IMR-90 (cell line): Measurements from ENCODE around the gene SETD3. TPM values are rescaled to one million over a fixed set of nuclear protein-coding genes. Genes with fewer than 3 reads are reported as not detected.

ENCODE experiments used
- ATAC-seq: fragments of 200-7000 bp; cut with Tn5 transposase; 2 replicates; pipeline ENCODE4 v1.9.1; 2020; ENCODE audit warnings: low read depth, mild to moderate bottlenecking, moderate library complexity
- BruUV-seq: library from RNA; stranded (reverse); fragments of 400-500 nt; replicated peaks from 2 replicates; lab custom pipeline; 2021; lab: Mats Ljungman, UMichigan
- CTCF ChIA-PET: fragments of 300-600 bp; formaldehyde crosslinking; extraction: SDS; loops from one replicate; lab custom pipeline; 2021; ENCODE audit warnings: antibody characterized with exemption; lab: Yijun Ruan, JAX
- POLR2A ChIA-PET: fragments of 300-600 bp; sonication (Branson Sonifier 250); formaldehyde crosslinking; loops from one replicate; lab custom pipeline; 2022; ENCODE audit warnings: antibody characterized with exemption; ENCODE audit not compliant: unreplicated experiment; lab: Charles Lee
- DNase-seq: peaks from one replicate; pipeline ENCODE4 v3.0.0; 2013
- H2AFZ ChIP-seq: replicated peaks from 2 replicates; pipeline ENCODE3; 2013; ENCODE audit warnings: low read length, mild to moderate bottlenecking; ENCODE audit not compliant: poor library complexity
- H2AK5ac ChIP-seq: 2 replicates; pipeline ENCODE4 v1.6.1; 2013; ENCODE audit warnings: low read depth, low read length, inconsistent platforms
- H2AK9ac ChIP-seq: replicated peaks from 2 replicates; pipeline ENCODE3; 2013; ENCODE audit warnings: mild to moderate bottlenecking, low read depth, low read length, moderate library complexity; ENCODE audit not compliant: poor library complexity
- H2BK120ac ChIP-seq: 2 replicates; pipeline ENCODE4 v1.6.1; 2013; ENCODE audit warnings: low read depth, low read length, inconsistent platforms
- H2BK15ac ChIP-seq: 3 replicates; pipeline ENCODE4 v1.6.1; 2013; ENCODE audit warnings: low read depth, low read length, inconsistent platforms
- H2BK20ac ChIP-seq: 2 replicates; pipeline ENCODE4 v1.6.1; 2013; ENCODE audit warnings: low read depth, mild to moderate bottlenecking, inconsistent platforms, low read length, moderate library complexity
- H2BK5ac ChIP-seq: 2 replicates; pipeline ENCODE4 v1.6.1; 2013; ENCODE audit warnings: mild to moderate bottlenecking, low read depth, low read length, inconsistent platforms; ENCODE audit not compliant: poor library complexity, severe bottlenecking
- H3K14ac ChIP-seq: replicated peaks from 2 replicates; pipeline ENCODE4 v1.6.1; 2013; ENCODE audit warnings: low read depth, low read length, inconsistent platforms
- H3K18ac ChIP-seq: 2 replicates; pipeline ENCODE4 v1.6.1; 2013; ENCODE audit warnings: low read depth, low read length, control low read depth
- H3K23ac ChIP-seq: 2 replicates; pipeline ENCODE4 v1.6.1; 2013; ENCODE audit warnings: low read depth, low read length, inconsistent platforms
- H3K27ac ChIP-seq: 2 replicates; pipeline ENCODE4 v1.5.1; 2013; ENCODE audit warnings: mild to moderate bottlenecking, control low read depth, low read length; ENCODE audit not compliant: insufficient read depth
- H3K27me3 ChIP-seq: 2 replicates; pipeline ENCODE4 v1.6.1; 2013; ENCODE audit warnings: low read length; ENCODE audit not compliant: control insufficient read depth, insufficient read depth
- H3K36me3 ChIP-seq: 2 replicates; pipeline ENCODE4 v1.6.1; 2013; ENCODE audit warnings: low read length, mixed read lengths; ENCODE audit not compliant: control insufficient read depth, insufficient read depth
- H3K4ac ChIP-seq: 2 replicates; pipeline ENCODE4 v1.6.1; 2013; ENCODE audit warnings: low read depth, low read length, inconsistent platforms
- H3K4me1 ChIP-seq: 2 replicates; pipeline ENCODE4 v1.6.1; 2013; ENCODE audit warnings: low read length, mixed read lengths; ENCODE audit not compliant: control insufficient read depth, insufficient read depth
- H3K4me2 ChIP-seq: 2 replicates; pipeline ENCODE4 v1.6.1; 2013; ENCODE audit warnings: low read depth, mild to moderate bottlenecking, control low read depth, low read length, moderate library complexity
- H3K4me3 ChIP-seq: 2 replicates; pipeline ENCODE4 v1.5.1; 2013; ENCODE audit warnings: low read depth, mild to moderate bottlenecking, control low read depth, low read length, moderate library complexity; ENCODE audit not compliant: insufficient read depth
- H3K56ac ChIP-seq: 2 replicates; pipeline ENCODE4 v1.6.1; 2013; ENCODE audit warnings: low read length, inconsistent platforms; ENCODE audit not compliant: insufficient read depth; ENCODE audit errors: extremely low read depth
- H3K79me1 ChIP-seq, 2 experiments: 2 replicates each; pipeline ENCODE4 v1.6.1; 2013; ENCODE audit warnings: low read length in 2 of 2, inconsistent platforms in 1 of 2, low read depth in 1 of 2
- H3K9ac ChIP-seq: 2 replicates; pipeline ENCODE4 v1.6.1; 2013; ENCODE audit warnings: low read depth, low read length, control low read depth
- H3K9me1 ChIP-seq: 2 replicates; pipeline ENCODE4 v1.6.1; 2013; ENCODE audit warnings: low read length, inconsistent platforms; ENCODE audit not compliant: insufficient read depth
- H3K9me3 ChIP-seq: 2 replicates; pipeline ENCODE4 v1.6.1; 2013; ENCODE audit warnings: low read length; ENCODE audit not compliant: control insufficient read depth, insufficient read depth
- H4K20me1 ChIP-seq: 2 replicates; pipeline ENCODE4 v1.6.1; 2013; ENCODE audit warnings: low read length, inconsistent platforms; ENCODE audit not compliant: insufficient read depth
- H4K5ac ChIP-seq: 2 replicates; pipeline ENCODE4 v1.6.1; 2013; ENCODE audit warnings: mild to moderate bottlenecking, low read depth, low read length, control low read depth
- H4K8ac ChIP-seq, 2 experiments: 2 replicates each; pipeline ENCODE4 v1.6.1; 2013; ENCODE audit warnings: low read depth in 2 of 2, low read length in 2 of 2, control low read depth in 1 of 2, inconsistent platforms in 1 of 2
- H4K91ac ChIP-seq: 2 replicates; pipeline ENCODE4 v1.6.1; 2013; ENCODE audit warnings: low read depth, low read length, inconsistent platforms; ENCODE audit not compliant: insufficient read depth
- BHLHE40 ChIP-seq: fragments of 150-350 bp; IDR thresholded peaks from 2 replicates; pipeline ENCODE4 v1.6.1; 2016; ENCODE audit warnings: mild to moderate bottlenecking, low read depth, low read length
- CEBPB ChIP-seq: IDR thresholded peaks from 2 replicates; pipeline ENCODE4 v1.6.1; 2012; ENCODE audit warnings: low read depth, low read length, improper control_type of control experiment
- CHD1 ChIP-seq: IDR thresholded peaks from 2 replicates; pipeline ENCODE4 v1.6.1; 2012; ENCODE audit warnings: low read depth, low read length, improper control_type of control experiment
- CTCF ChIP-seq: conservative IDR thresholded peaks from 2 replicates; pipeline ENCODE4 v1.5.1; 2012; ENCODE audit warnings: mild to moderate bottlenecking, low read depth, low read length, improper control_type of control experiment
- ELK1 ChIP-seq: fragments of 150-350 bp; IDR thresholded peaks from 2 replicates; pipeline ENCODE4 v1.6.1; 2016; ENCODE audit warnings: low read depth, mild to moderate bottlenecking, low read length, moderate library complexity, borderline replicate concordance
- FOS ChIP-seq: fragments of 150-350 bp; IDR thresholded peaks from 2 replicates; pipeline ENCODE4 v1.6.1; 2016; ENCODE audit warnings: low read depth, low read length
- MAFK ChIP-seq: IDR thresholded peaks from 2 replicates; pipeline ENCODE4 v1.6.1; 2012; ENCODE audit warnings: low read depth, low read length, improper control_type of control experiment
- MAZ ChIP-seq: IDR thresholded peaks from 2 replicates; pipeline ENCODE4 v1.6.1; 2012; ENCODE audit warnings: low read depth, mild to moderate bottlenecking, low read length, improper control_type of control experiment, moderate library complexity, borderline replicate concordance
- MXI1 ChIP-seq: IDR thresholded peaks from 2 replicates; pipeline ENCODE4 v1.6.1; 2012; ENCODE audit warnings: low read depth, mild to moderate bottlenecking, low read length, moderate library complexity, borderline replicate concordance
- NFE2L2 ChIP-seq: fragments of 150-350 bp; IDR thresholded peaks from 2 replicates; pipeline ENCODE4 v1.6.1; 2016; ENCODE audit warnings: low read depth, mild to moderate bottlenecking, low read length
- POLR2A ChIP-seq: IDR thresholded peaks from 2 replicates; pipeline ENCODE4 v1.6.1; 2012; ENCODE audit warnings: mild to moderate bottlenecking, low read depth, low read length
- RAD21 ChIP-seq: IDR thresholded peaks from 2 replicates; pipeline ENCODE4 v1.6.1; 2012; ENCODE audit warnings: low read length, improper control_type of control experiment
- RCOR1 ChIP-seq: IDR thresholded peaks from 2 replicates; pipeline ENCODE4 v1.6.1; 2012; ENCODE audit warnings: mild to moderate bottlenecking, low read length, improper control_type of control experiment; ENCODE audit not compliant: insufficient replicate concordance
- RFX5 ChIP-seq: IDR thresholded peaks from 2 replicates; pipeline ENCODE4 v1.8.0; 2012; ENCODE audit warnings: low read depth, mild to moderate bottlenecking, low read length, moderate library complexity
- SMC3 ChIP-seq: fragments of 150-350 bp; IDR thresholded peaks from 2 replicates; pipeline ENCODE4 v1.6.1; 2016; ENCODE audit warnings: low read depth, mild to moderate bottlenecking, antibody characterized with exemption, low read length, moderate library complexity
- USF2 ChIP-seq: fragments of 150-350 bp; IDR thresholded peaks from 2 replicates; pipeline ENCODE4 v1.6.1; 2017; ENCODE audit warnings: mild to moderate bottlenecking, antibody characterized with exemption, low read length, low read depth
- WGBS, 2 experiments: methylation state at CpG; one replicate each; pipeline versions ENCODE4 v1.1.5 to v1.1.7; 2013; ENCODE audit warnings: missing lambda C conversion rate in 2 of 2; ENCODE audit not compliant: insufficient read length in 1 of 2; ENCODE audit errors: extremely low coverage in 2 of 2; 5-methylcytosine and 5-hydroxymethylcytosine counted together
- dilution Hi-C: fragments of 300-500 bp; cut with HindIII; formaldehyde crosslinking; loops from one replicate; pipeline ENCODE4 v1.14.3; 2018; ENCODE audit warnings: low sequenced_read_pairs; ENCODE audit not compliant: unreplicated experiment
- in situ Hi-C: fragments of 300-500 bp; cut with MboI; formaldehyde crosslinking; loops from 3 replicates; pipeline ENCODE4 v1.14.3; 2019; ENCODE audit warnings: low sequenced_read_pairs, inconsistent platforms, mixed read lengths
- intact Hi-C: fragments of 100-400 bp; cut with micrococcal nuclease; formaldehyde crosslinking; loops from 2 replicates; pipeline ENCODE4 v1.10.0; 2022
- polyA plus RNA-seq, 3 experiments: library from polyadenylated mRNA; depleted of rRNA; stranded (reverse); fragments of >200 nt; gene quantifications; 2 replicates each; pipeline ENCODE4 v1.2.3, GENCODE V29; 2012; ENCODE audit warnings: low replicate concordance in 1 of 3
- total RNA-seq: library from RNA; depleted of rRNA; stranded (reverse); fragments of >200 nt; gene quantifications from 2 replicates; pipeline ENCODE4 v1.2.3, GENCODE V29; 2012

The SETD3 gene
- total and polyA plus RNA-seq, 2 of the 4 experiments (the other 2 are of a cell fraction): 18.8 to 31.9 TPM

GRCh38 chr14:99377951-99378350 lies 102.7 kb downstream of the SETD3 start:
- Histone ChIP-seq H2AFZ (no peak overlapping the region), H3K79me1 (no peaks in the 10 kb centered on the region), H4K8ac (no peak overlapping the region), H3K9ac (no peak overlapping the region), H3K4ac (no peak overlapping the region), H2AK5ac (no peak overlapping the region), H2BK20ac (no peak overlapping the region), H3K23ac (no peak overlapping the region), H2BK5ac (no peak overlapping the region), H3K4me1 (peaks cover 1% of the 10 kb centered on the region; the same call in 1 of the 2 replicates), H3K14ac (no peak overlapping the region), H2BK15ac (no peak overlapping the region), H3K4me2 (no peak overlapping the region), H3K56ac (no peak overlapping the region), H3K27ac (no peak overlapping the region), H2AK9ac (no peak overlapping the region), H4K91ac (no peak overlapping the region), H4K5ac (no peak overlapping the region), H3K9me1 (no peaks in the 10 kb centered on the region), H3K18ac (no peak overlapping the region), H4K20me1 (no peaks in the 10 kb centered on the region), H3K4me3 (no peak overlapping the region), H3K9me3 (no peaks in the 10 kb centered on the region), H3K27me3 (peaks cover 2% of the 10 kb centered on the region; the same call in 1 of the 2 replicates), H2BK120ac (no peak overlapping the region), H3K36me3 (no peaks in the 10 kb centered on the region)
- intact Hi-C loops (no loop called here), dilution Hi-C loops (no loop called here), in situ Hi-C loops (no loop called here)
- no peak for TF ChIP-seq MAFK
- TF ChIP-seq BHLHE40: no peak
- TF ChIP-seq ELK1: no peak
- TF ChIP-seq USF2: no peak
- TF ChIP-seq MAZ: no peak
- TF ChIP-seq RFX5: no peak
- TF ChIP-seq CEBPB: no peak
- TF ChIP-seq POLR2A: no peak
- TF ChIP-seq CHD1: no peak
- TF ChIP-seq CTCF: no peak
- no peak for TF ChIP-seq RCOR1
- TF ChIP-seq MXI1: no peak
- no peak for TF ChIP-seq FOS
- no peak for TF ChIP-seq RAD21
- TF ChIP-seq NFE2L2: no peak
- TF ChIP-seq SMC3: no peak
- no TSS peak for BruUV-seq
- ChIA-PET POLR2A (no interaction called here), CTCF (interaction anchor here (1.0 kb wide), 1 partner anchor 37 kb away, joined by 3 read pairs; no protein-coding TSS in a partner anchor)
- ATAC-seq: no peak
- no peak for DNase-seq
- WGBS, 2 experiments: no CpG with 5 or more reads among the region's 9 CpGs
